ENCODE data around the gene ADAMTS17.
"Not testable (repeated sequence)": the region's sequence is repeated elsewhere in the genome, so short reads cannot be mapped to it uniquely, and the experiment has no call there.

ADAMTS17 gene

GRCh38 chr15:99951511-99951910 lies 390.3 kb downstream of the ADAMTS17 start:
- DNase-seq (ENCODE audit: low spot score), result no peak

GRCh38 chr15:99944131-99944530 lies 397.6 kb downstream of the ADAMTS17 start:
- DNase-seq (ENCODE audit: low spot score), result no peak

- DNase-seq (ENCODE audit: low spot score), result no peak
Observed at GRCh38 chr15:99943466-99943865, 398.3 kb downstream of the ADAMTS17 start.

- no peak for DNase-seq (ENCODE audit: low spot score)
Observed at GRCh38 chr15:99932676-99933402, 408.9 kb downstream of the ADAMTS17 start.

GRCh38 chr15:99931703-99932603 lies 409.8 kb downstream of the ADAMTS17 start:
- no peak for DNase-seq (ENCODE audit: low spot score)

GRCh38 chr15:99930696-99931095 lies 411.1 kb downstream of the ADAMTS17 start:
- DNase-seq (ENCODE audit: low spot score), result no peak

GRCh38 chr15:99929266-99929665 lies 412.5 kb downstream of the ADAMTS17 start:
- DNase-seq (ENCODE audit: low spot score), result no peak

GRCh38 chr15:99928429-99928981 lies 413.3 kb downstream of the ADAMTS17 start:
- DNase-seq (ENCODE audit: low spot score), result peak; percentile 75

- DNase-seq (ENCODE audit: low spot score), result not testable (repeated sequence)
Observed at GRCh38 chr15:99926532-99926931, 415.2 kb downstream of the ADAMTS17 start.

- DNase-seq (ENCODE audit: low spot score), result peak; percentile 42
Observed at GRCh38 chr15:99925661-99926461, 415.9 kb downstream of the ADAMTS17 start.

GRCh38 chr15:99923711-99924110 lies 418.1 kb downstream of the ADAMTS17 start:
- DNase-seq (ENCODE audit: low spot score), result no peak

Measured in globus pallidus (tissue), 1 donor.